Large intestine (tissue), 3 donors: ENCODE results near the gene ZNF268. TPM values are rescaled to one million over a fixed set of nuclear protein-coding genes. Genes with fewer than 3 reads are reported as not detected.
A peak's percentile ranks its signal among the peaks of the same experiment; 100 is the strongest.

ENCODE experiments used
- DNase-seq, 2 donors: peaks; one replicate each; pipeline versions ENCODE4 v3.0.0 to v3.0.0-alpha.2; 2013
- H3K27ac ChIP-seq: one replicate; pipeline ENCODE4 v1.5.1; 2013; ENCODE audit warnings: low read length
- H3K27me3 ChIP-seq: 2 replicates; pipeline ENCODE4 v1.6.1; 2013; ENCODE audit warnings: low read length; ENCODE audit not compliant: control insufficient read depth, insufficient read depth
- H3K36me3 ChIP-seq: 2 replicates; pipeline ENCODE4 v1.6.1; 2013; ENCODE audit warnings: low read length; ENCODE audit not compliant: control insufficient read depth, insufficient read depth
- H3K4me1 ChIP-seq: one replicate; pipeline ENCODE4 v1.6.1; 2013; ENCODE audit warnings: low read length; ENCODE audit not compliant: control insufficient read depth, insufficient read depth
- H3K4me3 ChIP-seq: one replicate; pipeline ENCODE4 v1.5.1; 2013; ENCODE audit warnings: low read length
- H3K9me3 ChIP-seq: one replicate; pipeline ENCODE4 v1.6.1; 2013; ENCODE audit warnings: mild to moderate bottlenecking, low read depth, low read length, moderate library complexity; ENCODE audit not compliant: control insufficient read depth
- WGBS: methylation state at CpG from one replicate; pipeline ENCODE4 v1.1.5; 2013; ENCODE audit warnings: low lambda C conversion rate; ENCODE audit not compliant: insufficient coverage; 5-methylcytosine and 5-hydroxymethylcytosine counted together
- polyA plus RNA-seq: library from polyadenylated mRNA; unstranded; fragments of 120-200 nt; gene quantifications from one replicate; pipeline ENCODE4 v1.2.1, GENCODE V29; 2013

Gene ZNF268
- polyA plus RNA-seq, 1 donor, result 23.2 TPM

DNA sequence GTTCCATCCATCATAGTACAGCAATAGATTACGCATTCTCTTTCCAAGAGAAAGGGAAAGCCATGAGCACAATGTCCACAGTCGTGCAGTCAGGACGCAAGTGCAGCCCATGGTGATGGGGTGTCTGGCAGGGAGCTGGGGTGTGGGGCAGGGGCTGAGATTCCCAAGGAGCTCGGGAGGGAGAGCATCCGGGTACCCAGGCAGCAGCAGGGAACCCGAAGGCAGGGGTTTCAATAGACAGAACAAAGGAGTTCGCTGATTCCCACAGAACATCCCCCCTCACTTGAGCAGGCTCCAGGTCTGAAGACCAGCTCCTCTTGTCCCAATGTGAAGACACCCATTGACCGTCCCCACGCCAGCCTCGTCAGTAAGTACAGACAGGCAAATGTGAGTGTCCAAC, 40.9 kb downstream of the ZNF268 start:
- WGBS, result no CpG with 5 or more reads among the region's 10 CpGs
- Histone ChIP-seq H3K4me3 (no peak overlapping the region), H3K4me1 (no peaks in the 10 kb centered on the region), H3K27me3 (no peaks in the 10 kb centered on the region), H3K36me3 (no peaks in the 10 kb centered on the region), H3K27ac (no peak overlapping the region), H3K9me3 (peaks cover 41% of the 10 kb centered on the region)
- DNase-seq, result no peak

DNA sequence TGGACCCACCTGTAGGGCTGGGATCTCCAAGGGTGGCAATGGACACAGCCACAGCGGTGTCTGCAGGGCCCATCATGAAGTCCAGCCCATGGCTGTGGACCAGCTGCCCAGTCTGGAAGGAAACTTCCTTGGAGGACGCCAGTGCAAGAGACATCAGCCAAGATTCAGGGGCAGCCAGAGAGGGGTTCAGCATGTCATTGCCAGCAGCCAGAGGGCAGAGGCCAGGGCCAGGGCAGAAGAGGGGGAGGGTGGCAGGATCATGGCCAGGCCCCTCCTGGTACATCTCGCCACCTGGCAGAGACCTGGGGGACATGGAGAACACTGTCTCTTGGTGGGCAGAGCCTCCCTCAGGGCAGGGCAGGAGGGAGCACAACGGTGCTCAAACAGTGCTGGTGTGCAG, 44.2 kb downstream of the ZNF268 start:
- DNase-seq, result peak in 1 of 2 donors; percentile 6
- peaks cover 39% of the 10 kb centered on the region for H3K9me3 ChIP-seq

DNA sequence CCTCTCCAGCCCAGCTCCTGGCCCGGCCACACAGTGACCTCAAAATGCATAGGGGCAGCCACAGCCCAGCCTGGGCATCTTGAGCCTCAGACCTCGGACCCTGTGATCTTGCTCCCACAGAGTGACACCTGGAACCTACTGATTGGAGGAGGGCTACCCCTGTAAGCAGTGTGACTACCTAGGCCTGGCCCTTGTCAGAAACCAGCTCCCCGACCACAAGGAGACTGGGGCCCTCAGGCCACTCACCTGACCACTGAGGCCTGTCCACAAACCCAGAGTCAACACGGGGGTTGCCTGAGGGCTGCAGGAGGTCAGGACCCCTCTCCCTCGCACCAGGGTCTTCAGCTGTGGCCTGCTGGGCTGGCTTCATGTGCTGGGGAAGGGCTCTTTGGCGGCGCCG, 45.4 kb downstream of the ZNF268 start:
- no peaks in the 10 kb centered on the region for H3K27me3 ChIP-seq
- no peaks in the 10 kb centered on the region for H3K36me3 ChIP-seq
- H3K9me3 ChIP-seq, result peaks cover 39% of the 10 kb centered on the region
- H3K27ac ChIP-seq, result no peak overlapping the region
- H3K4me3 ChIP-seq, result no peak overlapping the region
- H3K4me1 ChIP-seq, result no peaks in the 10 kb centered on the region
- no CpG with 5 or more reads among the region's 8 CpGs for WGBS
- no peak for DNase-seq

More for the DNA sequence above, 44.2 kb downstream of the ZNF268 start:
- Histone ChIP-seq H3K4me3 (no peak overlapping the region), H3K36me3 (no peaks in the 10 kb centered on the region), H3K27me3 (no peaks in the 10 kb centered on the region), H3K27ac (no peak overlapping the region), H3K4me1 (no peaks in the 10 kb centered on the region)
- WGBS, result no CpG with 5 or more reads among the region's 4 CpGs

DNA sequence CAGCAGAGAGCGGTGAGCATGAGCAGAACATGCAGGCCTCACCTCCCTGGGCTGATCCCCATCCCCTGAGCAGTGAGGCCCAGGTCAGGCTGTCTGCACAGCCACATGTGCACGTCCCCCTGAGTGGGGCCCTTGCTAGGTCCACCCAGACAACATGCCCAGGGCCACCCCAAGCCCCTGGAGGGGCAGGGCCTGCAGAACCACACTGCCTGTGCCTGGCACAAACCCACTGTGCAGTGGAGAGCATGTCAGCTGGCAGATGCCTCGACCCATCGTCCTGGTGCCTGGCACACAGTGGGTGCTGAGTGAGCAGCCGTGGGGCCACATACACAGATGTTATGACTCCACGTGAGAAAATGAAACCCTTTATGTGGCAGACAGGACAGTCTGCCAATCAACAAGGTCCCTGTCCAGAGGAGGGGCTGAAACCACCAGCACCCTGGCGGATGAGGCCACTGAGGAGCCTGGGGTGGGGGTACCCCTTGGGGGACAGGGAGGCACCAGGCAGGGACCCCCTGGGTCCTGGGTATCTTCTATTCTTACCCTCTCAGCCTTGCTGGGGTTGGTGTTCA, 46.1 kb downstream of the ZNF268 start:
- WGBS, result no CpG with 5 or more reads among the region's 7 CpGs
- no peak for DNase-seq
- Histone ChIP-seq H3K27ac (no peak overlapping the region), H3K9me3 (peaks cover 39% of the 10 kb centered on the region), H3K27me3 (no peaks in the 10 kb centered on the region), H3K36me3 (no peaks in the 10 kb centered on the region), H3K4me1 (no peaks in the 10 kb centered on the region), H3K4me3 (no peak overlapping the region)

DNA sequence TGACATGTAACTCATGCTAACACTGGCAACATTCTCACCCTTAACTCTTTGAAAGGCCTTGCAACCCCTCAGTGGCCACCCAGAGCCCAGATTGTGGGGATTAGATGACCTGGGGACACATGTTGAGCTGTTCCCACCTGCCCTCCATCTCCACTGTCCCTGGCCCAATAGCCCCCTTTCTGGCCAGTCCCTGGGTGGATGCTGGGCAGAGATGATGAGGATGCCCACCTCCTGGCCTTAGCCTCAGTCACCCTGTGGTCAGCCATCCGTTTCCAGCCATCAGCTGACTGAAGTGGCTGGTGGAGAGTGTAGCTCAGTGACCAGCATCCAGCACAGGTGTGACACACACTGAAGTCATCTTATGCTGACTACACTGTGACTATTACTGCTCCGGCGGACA, 49.7 kb downstream of the ZNF268 start:
- DNase-seq, result no peak
- H3K4me3 ChIP-seq, result no peak overlapping the region
- H3K27ac ChIP-seq, result no peak overlapping the region
- H3K4me1 ChIP-seq, result no peaks in the 10 kb centered on the region
- H3K36me3 ChIP-seq, result no peaks in the 10 kb centered on the region
- peaks cover 56% of the 10 kb centered on the region for H3K9me3 ChIP-seq
- WGBS, result no CpG with 5 or more reads among the region's 3 CpGs
- no peaks in the 10 kb centered on the region for H3K27me3 ChIP-seq

DNA sequence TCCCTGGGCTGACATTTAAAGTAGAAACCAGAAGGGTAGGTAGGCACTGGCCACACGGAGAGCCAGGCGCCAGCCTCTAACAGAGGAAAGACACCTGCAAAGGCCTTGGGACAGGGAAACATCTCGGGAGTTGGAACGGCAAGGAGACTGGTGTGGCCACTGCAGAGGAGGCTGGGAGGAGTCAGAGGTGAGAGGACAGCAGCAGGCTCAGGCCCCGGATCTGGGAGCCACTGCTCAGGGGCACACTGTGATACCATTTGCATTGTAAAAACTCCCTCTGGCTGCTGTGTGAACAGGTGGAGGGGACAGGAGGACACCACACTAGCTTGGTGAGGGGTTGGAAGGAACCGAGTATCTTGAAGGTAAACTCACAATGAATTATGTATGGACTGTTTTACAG, 51.7 kb downstream of the ZNF268 start:
- no peak for DNase-seq
- 90% methylated on average over 2 of the region's 6 CpGs for WGBS

DNA sequence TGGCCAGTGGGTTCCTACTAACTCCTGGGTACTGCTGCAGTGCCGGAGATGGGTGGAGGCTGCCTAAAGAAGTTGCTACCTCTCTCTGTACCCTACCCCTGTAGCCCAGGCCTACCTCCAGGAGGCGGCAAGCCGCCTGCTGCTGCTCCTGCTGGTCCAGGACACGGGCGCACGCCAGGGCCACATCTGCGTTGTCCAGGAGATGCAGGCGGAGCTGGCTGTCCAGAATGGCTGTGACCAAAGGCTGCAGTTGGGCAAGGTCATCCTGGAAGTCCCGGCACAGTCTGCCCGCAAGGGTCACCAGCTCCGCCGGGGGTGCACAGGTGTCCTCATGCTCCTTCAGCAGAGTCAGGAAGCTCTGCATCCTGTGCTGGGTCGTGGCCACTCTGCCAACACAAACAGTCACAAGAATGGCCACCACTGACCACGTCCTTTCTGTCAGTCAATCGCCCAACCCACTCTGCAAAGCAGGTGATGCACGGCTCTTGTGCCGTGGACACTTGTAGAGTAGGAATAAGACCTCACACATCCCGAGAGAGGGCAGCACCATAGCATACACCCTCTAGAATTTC, 52.8 kb downstream of the ZNF268 start:
- no peaks in the 10 kb centered on the region for H3K4me1 ChIP-seq
- no CpG with 5 or more reads among the region's 18 CpGs for WGBS
- no peak overlapping the region for H3K27ac ChIP-seq
- no peak overlapping the region for H3K4me3 ChIP-seq
- no peak for DNase-seq
- H3K27me3 ChIP-seq, result no peaks in the 10 kb centered on the region
- peaks cover 47% of the 10 kb centered on the region for H3K9me3 ChIP-seq
- no peaks in the 10 kb centered on the region for H3K36me3 ChIP-seq

More for the DNA sequence above, 51.7 kb downstream of the ZNF268 start:
- Histone ChIP-seq H3K36me3 (no peaks in the 10 kb centered on the region), H3K4me1 (no peaks in the 10 kb centered on the region), H3K27ac (no peak overlapping the region), H3K27me3 (no peaks in the 10 kb centered on the region), H3K9me3 (peaks cover 52% of the 10 kb centered on the region), H3K4me3 (no peak overlapping the region)

DNA sequence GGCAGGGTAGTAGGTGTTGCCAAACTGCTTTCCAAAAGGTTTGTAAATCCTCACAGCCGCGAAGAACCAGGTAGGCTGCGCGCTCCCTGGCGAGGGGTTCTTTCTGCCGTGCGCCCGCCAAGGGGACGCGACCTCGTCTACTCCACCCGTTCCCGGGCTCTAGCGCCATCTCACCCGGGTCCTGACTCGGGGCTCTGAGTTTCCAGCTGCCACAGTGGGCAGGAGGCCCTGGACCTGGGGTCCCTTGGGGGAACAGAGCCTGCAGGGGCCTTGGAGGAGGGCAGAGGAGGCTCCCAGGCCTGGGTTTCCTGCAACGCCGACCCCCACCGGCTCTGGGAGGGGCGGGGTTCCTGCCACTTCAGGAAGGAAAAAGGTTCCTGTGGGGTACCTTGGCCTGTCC, 53.7 kb downstream of the ZNF268 start:
- DNase-seq, result no peak
- Histone ChIP-seq H3K27ac (no peak overlapping the region), H3K27me3 (no peaks in the 10 kb centered on the region), H3K4me3 (no peak overlapping the region), H3K9me3 (peaks cover 44% of the 10 kb centered on the region), H3K36me3 (no peaks in the 10 kb centered on the region), H3K4me1 (no peaks in the 10 kb centered on the region)
- WGBS, result no CpG with 5 or more reads among the region's 20 CpGs

DNA sequence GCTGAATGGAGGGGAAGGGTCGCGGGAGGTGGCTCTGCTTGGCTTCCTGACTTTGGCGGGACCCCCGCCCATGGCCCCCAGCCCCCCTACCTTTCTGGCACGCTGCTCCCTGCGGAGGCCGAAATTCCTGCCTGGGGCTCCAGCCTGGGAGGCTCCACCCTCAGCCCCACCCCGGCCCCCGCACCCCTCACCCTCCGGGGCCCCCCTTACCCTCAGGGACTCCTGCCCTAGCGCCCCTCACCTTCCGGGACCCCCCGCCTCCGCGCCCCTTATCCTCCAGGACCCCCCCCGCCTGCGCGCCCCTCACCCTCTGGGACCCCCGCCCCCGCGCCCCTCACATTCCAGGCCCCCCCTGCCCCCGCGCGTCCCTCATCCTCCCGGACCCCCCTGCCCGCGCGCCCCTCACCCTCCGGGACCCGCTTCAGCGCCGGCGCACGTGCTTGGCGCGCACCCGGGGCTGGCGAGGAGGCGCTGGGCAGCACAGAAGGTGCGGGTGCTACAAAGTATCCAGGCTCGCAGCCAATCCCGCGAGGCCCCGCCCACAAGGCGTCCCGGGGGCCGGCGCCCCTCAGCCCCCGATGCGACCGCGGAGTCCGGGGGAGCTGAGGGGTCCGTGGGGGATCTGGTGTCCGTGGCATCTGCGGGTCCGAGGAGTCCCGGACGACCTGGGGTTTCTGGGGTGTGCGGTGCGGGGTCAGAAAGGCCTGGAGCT, 54.3 kb downstream of the ZNF268 start, which contains the start of gene ANHX:
ANHX (minus strand) TSS at position 477 of the 712 bp plus-strand sequence. CDS start 1,521 bp downstream, outside the sequence.
- WGBS, result no CpG with 5 or more reads among the region's 61 CpGs
- no peaks in the 10 kb centered on the region for H3K4me1 ChIP-seq
- peaks cover 43% of the 10 kb centered on the region for H3K9me3 ChIP-seq
- H3K36me3 ChIP-seq, result no peaks in the 10 kb centered on the region
- no peak within 1 kb of the TSS for H3K4me3 ChIP-seq
- H3K27ac ChIP-seq, result no peak within 1 kb of the TSS
- DNase-seq, result no peak
- H3K27me3 ChIP-seq, result no peaks in the 10 kb centered on the region

DNA sequence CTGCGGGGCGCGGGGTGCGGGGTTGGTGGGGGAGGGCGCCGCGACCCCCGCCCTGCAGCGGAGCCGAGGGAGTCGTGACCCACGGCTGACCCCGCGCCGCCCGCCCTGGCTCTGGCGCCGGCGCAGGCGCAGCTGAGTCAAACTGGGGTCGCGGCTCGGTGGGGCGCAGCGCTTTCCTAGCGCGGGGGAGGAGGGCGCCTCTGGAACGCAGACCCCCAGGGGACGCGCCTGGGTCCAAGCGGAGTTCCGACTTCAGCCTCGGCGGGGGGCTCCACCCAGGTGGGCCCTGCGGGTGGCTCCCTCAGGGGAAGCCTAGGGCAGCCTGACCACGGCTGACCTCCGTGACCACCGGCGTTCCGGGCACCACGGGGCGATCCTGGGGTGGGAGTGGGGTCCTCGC, 54.8 kb downstream of the ZNF268 start:
- Histone ChIP-seq H3K27me3 (no peaks in the 10 kb centered on the region), H3K9me3 (peaks cover 45% of the 10 kb centered on the region), H3K4me3 (no peak overlapping the region), H3K36me3 (no peaks in the 10 kb centered on the region), H3K4me1 (no peaks in the 10 kb centered on the region), H3K27ac (no peak overlapping the region)
- DNase-seq, result no peak
- no CpG with 5 or more reads among the region's 44 CpGs for whole genome bisulfite sequencing
